GM13977 (cell line): Measurements from ENCODE around the gene NFIB.

ENCODE experiments used
- DNase-seq: peaks from one replicate; pipeline ENCODE4 v3.0.0; 2012; ENCODE audit warnings: low spot score
- CTCF ChIP-seq: IDR thresholded peaks from 2 replicates; pipeline ENCODE4 v1.5.1; 2012; ENCODE audit warnings: mild to moderate bottlenecking, control low read depth; ENCODE audit not compliant: insufficient read depth; ENCODE audit errors: extremely low read depth, missing control alignments
- in situ Hi-C: fragments of 300-500 bp; cut with MboI; formaldehyde crosslinking; loops from one replicate; pipeline ENCODE4 v1.12.0; 2022; ENCODE audit warnings: low sequenced_read_pairs, low pct_unique_long_range_greater_than_20kb, mixed read lengths, inconsistent platforms; ENCODE audit not compliant: unreplicated experiment

The NFIB gene

GRCh38 chr9:14222149-14222835, 91.6 kb downstream of the NFIB start:
- no peak for TF ChIP-seq CTCF
- in situ Hi-C loops = no loop called here
- DNase-seq = no peak

- no peak for DNase-seq
- no peak for TF ChIP-seq CTCF
- in situ Hi-C loops = no loop called here
Measured at GRCh38 chr9:14221558-14221957, 92.4 kb downstream of the NFIB start.

- no peak for DNase-seq
- in situ Hi-C loops = no loop called here
- no peak for TF ChIP-seq CTCF
Measured at GRCh38 chr9:14221119-14221518, 92.8 kb downstream of the NFIB start.

- DNase-seq = no peak
- in situ Hi-C loops = no loop called here
- TF ChIP-seq CTCF = no peak
Measured at GRCh38 chr9:14220256-14220655, 93.7 kb downstream of the NFIB start.

GRCh38 chr9:14219850-14220249, 94.1 kb downstream of the NFIB start:
- in situ Hi-C loops = no loop called here
- TF ChIP-seq CTCF = no peak
- DNase-seq = no peak

GRCh38 chr9:14218253-14218652, 95.7 kb downstream of the NFIB start:
- no peak for TF ChIP-seq CTCF
- in situ Hi-C loops = no loop called here
- no peak for DNase-seq
